ENCODE measurements around the gene CRACR2A. TPM values are rescaled to one million over a fixed set of nuclear protein-coding genes. Genes with fewer than 3 reads are reported as not detected.

Gene CRACR2A
- total and polyA plus RNA-seq, 4 donors, result 1.4 to 10.2 (median 5.5) TPM

DNA sequence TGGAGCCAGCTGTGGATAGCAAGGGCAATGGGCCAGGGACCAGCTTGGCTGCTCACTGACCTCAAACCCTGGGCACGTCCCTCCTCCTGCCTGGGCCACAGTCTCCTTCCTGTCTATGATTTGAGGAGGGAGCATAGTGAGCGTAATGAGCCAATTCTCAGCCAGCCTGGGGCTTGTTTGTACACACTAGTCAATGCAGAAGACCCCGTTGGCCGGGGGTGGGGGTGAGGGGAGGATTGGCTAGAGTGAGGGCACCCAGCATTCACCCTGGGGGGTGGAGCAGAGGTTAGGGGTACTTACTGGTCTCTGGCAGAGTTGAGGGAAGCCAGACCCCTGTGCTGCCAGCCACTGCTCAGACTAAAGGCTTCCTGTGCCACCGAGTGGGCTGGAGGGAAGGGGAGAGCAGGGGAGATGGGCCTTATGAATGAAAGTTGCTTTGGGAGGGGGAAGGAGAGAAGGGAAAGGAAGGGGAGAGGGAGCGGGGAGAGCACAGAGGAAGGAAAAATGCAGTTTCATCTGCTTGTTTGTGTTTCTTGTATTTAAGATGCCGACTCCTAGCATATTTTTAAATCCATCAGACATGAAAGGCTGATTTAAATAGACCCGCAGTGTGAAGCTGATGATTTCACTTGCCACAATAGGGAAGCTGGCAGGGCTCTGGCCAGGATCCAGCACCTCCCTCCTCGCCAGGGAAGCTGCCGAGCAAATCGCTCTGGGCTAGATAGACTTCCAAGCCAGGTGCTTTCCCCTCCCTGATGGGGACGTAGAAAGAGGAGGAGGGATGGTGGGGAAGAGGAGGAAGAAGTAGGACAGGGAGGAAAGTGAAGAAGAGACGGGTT is 147.9 kb downstream of the CRACR2A start:
- DNase-seq, result peak; percentile 25 to 64 (median 37)
- 9 to 13% methylated on average over 12 to 13 of the region's 13 CpGs for WGBS, 2 donors

DNA sequence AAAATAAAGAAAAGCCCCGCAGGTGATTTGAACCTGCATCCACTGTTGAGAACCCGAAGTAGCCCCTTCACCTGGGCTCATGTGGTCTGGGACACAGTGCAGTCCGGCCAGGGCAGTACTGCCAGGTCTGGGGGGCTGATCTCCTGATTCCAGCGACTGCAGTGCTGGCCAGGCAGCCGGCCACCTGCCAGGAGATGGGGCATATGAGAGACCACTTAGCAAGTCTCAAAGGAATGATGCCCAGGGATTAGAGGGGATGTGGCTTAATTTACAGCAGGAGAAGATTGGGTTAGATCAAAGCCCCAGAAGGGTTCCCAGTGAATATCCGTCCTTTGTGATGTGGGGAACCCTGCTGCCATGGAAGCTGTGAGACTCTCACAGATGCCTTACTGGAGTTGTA is 148.6 kb downstream of the CRACR2A start:
- TF ChIP-seq CTCF (IDR thresholded peaks at IDR 0.05; ENCODE audit: control extremely low read depth, extremely low read depth), result no peak
- no peak for DNase-seq
- H3K4me1 ChIP-seq (ENCODE audit: control insufficient read depth in 5 of 5, insufficient read depth in 5 of 5, low read length in 5 of 5), result peaks cover 6 to 31% (median 8%) of the 10 kb centered on the region in 5 donors
- 80 to 84% methylated on average over 6 of the region's 6 CpGs for WGBS, 2 donors
- H3K4me3 ChIP-seq, result no peak overlapping the region
- no peak overlapping the region for H3K9ac ChIP-seq (ENCODE audit: insufficient read depth in 1 of 2, low read length in 2 of 2)
- no peak for ATAC-seq (ENCODE audit: insufficient read depth, low FRiP score)
- peaks cover 0 to 3% (median 0%) of the 10 kb centered on the region in 4 donors for H3K9me3 ChIP-seq (ENCODE audit: control insufficient read depth in 4 of 4, insufficient read depth in 3 of 4, low read length in 3 of 4)
- no peaks in the 10 kb centered on the region for H3K27me3 ChIP-seq (ENCODE audit: control insufficient read depth in 3 of 3, insufficient read depth in 3 of 3, low read length in 2 of 3)
- no peaks in the 10 kb centered on the region for H3K36me3 ChIP-seq (ENCODE audit: control insufficient read depth in 4 of 4, insufficient read depth in 4 of 4, low read length in 4 of 4)
- no peak overlapping the region for H3K27ac ChIP-seq (ENCODE audit: low read depth in 1 of 2, low read length in 1 of 2)

More for the DNA sequence above, 147.9 kb downstream of the CRACR2A start:
- H3K27ac ChIP-seq (ENCODE audit: low read depth in 1 of 2, low read length in 1 of 2), result peak overlapping the region in 1 of 2 donors; percentile 39
- no peaks in the 10 kb centered on the region for H3K36me3 ChIP-seq (ENCODE audit: control insufficient read depth in 4 of 4, insufficient read depth in 4 of 4, low read length in 4 of 4)
- no peak overlapping the region for H3K4me3 ChIP-seq
- H3K9me3 ChIP-seq (ENCODE audit: control insufficient read depth in 4 of 4, insufficient read depth in 3 of 4, low read length in 3 of 4), result peaks cover 0 to 3% (median 0%) of the 10 kb centered on the region in 4 donors
- H3K4me1 ChIP-seq (ENCODE audit: control insufficient read depth in 5 of 5, insufficient read depth in 5 of 5, low read length in 5 of 5), result peaks cover 6 to 31% (median 8%) of the 10 kb centered on the region in 5 donors
- no peak for TF ChIP-seq CTCF (IDR thresholded peaks at IDR 0.05; ENCODE audit: control extremely low read depth, extremely low read depth)
- H3K27me3 ChIP-seq (ENCODE audit: control insufficient read depth in 3 of 3, insufficient read depth in 3 of 3, low read length in 2 of 3), result no peaks in the 10 kb centered on the region
- no peak for ATAC-seq (ENCODE audit: insufficient read depth, low FRiP score)
- H3K9ac ChIP-seq (ENCODE audit: insufficient read depth in 1 of 2, low read length in 2 of 2), result no peak overlapping the region

- WGBS, 2 donors, result 84 to 90% methylated on average over 7 of the region's 7 CpGs
- no peaks in the 10 kb centered on the region for H3K9me3 ChIP-seq (ENCODE audit: control insufficient read depth in 4 of 4, insufficient read depth in 3 of 4, low read length in 3 of 4)
- no peak overlapping the region for H3K27ac ChIP-seq (ENCODE audit: low read depth in 1 of 2, low read length in 1 of 2)
- H3K4me1 ChIP-seq (ENCODE audit: control insufficient read depth in 5 of 5, insufficient read depth in 5 of 5, low read length in 5 of 5), result peaks cover 6 to 31% (median 8%) of the 10 kb centered on the region in 5 donors
- no peak for TF ChIP-seq CTCF (IDR thresholded peaks at IDR 0.05; ENCODE audit: control extremely low read depth, extremely low read depth)
- no peak for DNase-seq
- no peaks in the 10 kb centered on the region for H3K27me3 ChIP-seq (ENCODE audit: control insufficient read depth in 3 of 3, insufficient read depth in 3 of 3, low read length in 2 of 3)
- ATAC-seq (ENCODE audit: insufficient read depth, low FRiP score), result no peak
- no peaks in the 10 kb centered on the region for H3K36me3 ChIP-seq (ENCODE audit: control insufficient read depth in 4 of 4, insufficient read depth in 4 of 4, low read length in 4 of 4)
- H3K4me3 ChIP-seq, result no peak overlapping the region
- H3K9ac ChIP-seq (ENCODE audit: insufficient read depth in 1 of 2, low read length in 2 of 2), result no peak overlapping the region
These were observed 149.3 kb downstream of the CRACR2A start for GRCh38 chr12:3603576-3603975.
